ENCODE results near the gene NEDD4L. TPM values are rescaled to one million over a fixed set of nuclear protein-coding genes. Genes with fewer than 3 reads are reported as not detected.

Gene NEDD4L
- polyA plus RNA-seq, 1 of the 3 experiments (the other 2 are of a cell fraction) = 13.2 TPM

- DNase-seq = no peak
- Histone ChIP-seq H3K27ac (ENCODE audit: low read depth in 2 of 2, low read length in 1 of 2) (no peak overlapping the region), H3F3A (replicated peaks; ENCODE audit: insufficient read depth) (peaks cover 23% of the 10 kb centered on the region), H3K4me3 (ENCODE audit: low read depth in 2 of 2, low read length in 1 of 2) (no peak overlapping the region), H4K20me1 (ENCODE audit: insufficient read depth) (no peaks in the 10 kb centered on the region), H3K4me2 (no peak overlapping the region), H3K9me3 (no peaks in the 10 kb centered on the region), H3K27me3 (ENCODE audit: insufficient read depth) (no peaks in the 10 kb centered on the region), H3K9ac (no peak overlapping the region), H3K79me2 (ENCODE audit: insufficient read depth) (no peaks in the 10 kb centered on the region), H3K36me3 (replicated peaks in 1 of 2; ENCODE audit: control insufficient read depth in 1 of 2, insufficient read depth in 2 of 2, low read length in 1 of 2) (no peaks in the 10 kb centered on the region), H2AFZ (ENCODE audit: low read depth) (no peak overlapping the region), H3K9me2 (no peaks in the 10 kb centered on the region), H3K4me1 (ENCODE audit: control insufficient read depth in 1 of 2, insufficient read depth in 2 of 2, low read depth in 1 of 2, low read length in 1 of 2) (peaks cover 0 to 33% of the 10 kb centered on the region in 2 experiments; a peak in 3 of 4 replicates)
- 88% methylated on average over 3 of the region's 5 CpGs for WGBS (ENCODE audit: low lambda C conversion rate)
- POLR2A ChIA-PET = no interaction called here
- TF ChIP-seq RXRA (IDR thresholded peaks at IDR 0.05; ENCODE audit: borderline replicate concordance, low read depth) = no peak
- no peak for TF ChIP-seq EZH2phosphoT487 (IDR thresholded peaks at IDR 0.05; ENCODE audit: borderline replicate concordance, low read depth)
- no peak for TF ChIP-seq SIN3A (IDR thresholded peaks at IDR 0.05; ENCODE audit: borderline replicate concordance, low read depth, low read length)
- no peak for TF ChIP-seq TEAD4 (IDR thresholded peaks at IDR 0.05; ENCODE audit: borderline replicate concordance, insufficient read depth)
- no peak for TF ChIP-seq MXI1 (IDR thresholded peaks at IDR 0.05; ENCODE audit: low read depth, low read length)
- TF ChIP-seq, protein P1, sequence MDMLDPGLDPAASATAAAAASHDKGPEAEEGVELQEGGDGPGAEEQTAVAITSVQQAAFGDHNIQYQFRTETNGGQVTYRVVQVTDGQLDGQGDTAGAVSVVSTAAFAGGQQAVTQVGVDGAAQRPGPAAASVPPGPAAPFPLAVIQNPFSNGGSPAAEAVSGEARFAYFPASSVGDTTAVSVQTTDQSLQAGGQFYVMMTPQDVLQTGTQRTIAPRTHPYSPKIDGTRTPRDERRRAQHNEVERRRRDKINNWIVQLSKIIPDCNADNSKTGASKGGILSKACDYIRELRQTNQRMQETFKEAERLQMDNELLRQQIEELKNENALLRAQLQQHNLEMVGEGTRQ (IDR thresholded peaks at IDR 0.05; ENCODE audit: borderline replicate concordance, low read depth, low read length) = no peak
- no peak for TF ChIP-seq JUND (IDR thresholded peaks at IDR 0.05)
- no peak for TF ChIP-seq EP300 (IDR thresholded peaks at IDR 0.05; ENCODE audit: borderline replicate concordance in 1 of 2, low read depth in 1 of 2, low read length in 1 of 2)
- TF ChIP-seq RCOR1 (IDR thresholded peaks at IDR 0.05; ENCODE audit: low read length) = no peak
- TF ChIP-seq TCF12 (IDR thresholded peaks at IDR 0.05) = no peak
- TF ChIP-seq, protein P2, sequence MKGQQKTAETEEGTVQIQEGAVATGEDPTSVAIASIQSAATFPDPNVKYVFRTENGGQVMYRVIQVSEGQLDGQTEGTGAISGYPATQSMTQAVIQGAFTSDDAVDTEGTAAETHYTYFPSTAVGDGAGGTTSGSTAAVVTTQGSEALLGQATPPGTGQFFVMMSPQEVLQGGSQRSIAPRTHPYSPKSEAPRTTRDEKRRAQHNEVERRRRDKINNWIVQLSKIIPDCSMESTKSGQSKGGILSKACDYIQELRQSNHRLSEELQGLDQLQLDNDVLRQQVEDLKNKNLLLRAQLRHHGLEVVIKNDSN (IDR thresholded peaks at IDR 0.05; ENCODE audit: borderline replicate concordance, low read depth) = no peak
- no peak for TF ChIP-seq GATA2 (CRISPR knock-in tag; IDR thresholded peaks at IDR 0.05)
- no peak for TF ChIP-seq RAD21 (IDR thresholded peaks at IDR 0.05; ENCODE audit: low read length)
- no peak for TF ChIP-seq CTCF (IDR thresholded peaks at IDR 0.05)
- TF ChIP-seq NRF1 (IDR thresholded peaks at IDR 0.05; ENCODE audit: low read depth, low read length) = no peak
- TF ChIP-seq, protein P3, sequence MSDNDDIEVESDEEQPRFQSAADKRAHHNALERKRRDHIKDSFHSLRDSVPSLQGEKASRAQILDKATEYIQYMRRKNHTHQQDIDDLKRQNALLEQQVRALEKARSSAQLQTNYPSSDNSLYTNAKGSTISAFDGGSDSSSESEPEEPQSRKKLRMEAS (IDR thresholded peaks at IDR 0.05; ENCODE audit: low read depth) = no peak
- TF ChIP-seq SMC3 (IDR thresholded peaks at IDR 0.05; ENCODE audit: low read depth, low read length) = no peak
- no peak for TF ChIP-seq MEF2A (IDR thresholded peaks at IDR 0.05; ENCODE audit: borderline replicate concordance, low read depth)
- CTCF ChIA-PET = interaction anchor here (1.0 kb wide), 1 partner anchor 561 kb away, joined by 3 read pairs; no protein-coding TSS in a partner anchor
Measured at GRCh38 chr18:58207520-58208152, 163.6 kb downstream of the NEDD4L start.

Data from SK-N-SH (cell line).